Neutrophil (primary cell): Measurements from ENCODE around the gene NHLRC4.

ENCODE experiments used
- H3K27ac ChIP-seq: fragments of 200-600 bp; sonication (generic); 2 replicates; pipeline ENCODE4 v1.5.1; 2016; ENCODE audit warnings: mild to moderate bottlenecking, moderate library complexity
- H3K27me3 ChIP-seq: fragments of 200-600 bp; sonication (generic); 2 replicates; pipeline ENCODE4 v1.6.0; 2016; ENCODE audit warnings: mild to moderate bottlenecking
- H3K36me3 ChIP-seq: fragments of 200-600 bp; sonication (generic); 2 replicates; pipeline ENCODE4 v1.5.1; 2017
- H3K4me1 ChIP-seq, 2 experiments: fragments of 200-600 bp in 1 of 2; sonication (generic) in 1 of 2; 1 replicate in 1 of 2; 2 replicates in 1 of 2; pipeline versions ENCODE4 v1.5.1 to v1.6.1; 2013 to 2016; ENCODE audit warnings: low read depth in 1 of 2, low read length in 1 of 2, mild to moderate bottlenecking in 1 of 2, moderate library complexity in 1 of 2; ENCODE audit not compliant: control insufficient read depth in 1 of 2, insufficient read depth in 1 of 2
- H3K4me3 ChIP-seq, 2 experiments: fragments of 200-600 bp in 1 of 2; sonication (generic) in 1 of 2; 1 replicate in 1 of 2; 2 replicates in 1 of 2; pipeline ENCODE4 v1.5.1; 2013 to 2016; ENCODE audit warnings: low read depth in 1 of 2, low read length in 1 of 2, mild to moderate bottlenecking in 1 of 2, moderate library complexity in 1 of 2
- H3K9me3 ChIP-seq: fragments of 200-600 bp; sonication (generic); 2 replicates; pipeline ENCODE4 v1.5.1; 2016
- TF ChIP-seq, protein P1 (sequence below): fragments of 200-600 bp; sonication (generic); IDR thresholded peaks from 2 replicates; pipeline ENCODE4 v1.5.1; 2016; ENCODE audit warnings: antibody characterized with exemption

The NHLRC4 gene

DNA sequence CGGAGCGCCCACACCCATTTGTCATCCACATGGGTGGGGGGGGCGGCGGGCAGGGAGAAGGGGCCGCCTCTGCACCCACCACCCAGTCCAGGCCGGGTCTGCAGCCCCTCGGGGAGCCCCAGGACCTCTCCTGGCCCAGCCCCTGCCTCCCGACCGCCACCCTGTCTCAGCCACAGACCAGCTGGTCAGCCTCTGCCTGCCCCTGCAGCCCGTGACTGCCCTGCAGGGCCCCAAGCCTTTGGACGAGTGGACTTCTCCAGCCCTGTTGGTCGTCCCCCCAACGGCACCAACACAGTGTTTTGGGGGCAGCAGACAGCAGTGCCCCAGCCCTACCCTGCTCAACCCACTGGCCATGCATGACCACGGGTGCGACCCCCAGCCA is 5.4 kb upstream of the NHLRC4 start:
- no peaks in the 10 kb centered on the region for H3K9me3 ChIP-seq
- no peaks in the 10 kb centered on the region for H3K36me3 ChIP-seq
- H3K27ac ChIP-seq: no peak overlapping the region
- H3K4me1 ChIP-seq: peaks cover 0 to under 1% of the 10 kb centered on the region in 2 experiments
- H3K27me3 ChIP-seq: peaks cover 65% of the 10 kb centered on the region
- TF ChIP-seq, protein P1, sequence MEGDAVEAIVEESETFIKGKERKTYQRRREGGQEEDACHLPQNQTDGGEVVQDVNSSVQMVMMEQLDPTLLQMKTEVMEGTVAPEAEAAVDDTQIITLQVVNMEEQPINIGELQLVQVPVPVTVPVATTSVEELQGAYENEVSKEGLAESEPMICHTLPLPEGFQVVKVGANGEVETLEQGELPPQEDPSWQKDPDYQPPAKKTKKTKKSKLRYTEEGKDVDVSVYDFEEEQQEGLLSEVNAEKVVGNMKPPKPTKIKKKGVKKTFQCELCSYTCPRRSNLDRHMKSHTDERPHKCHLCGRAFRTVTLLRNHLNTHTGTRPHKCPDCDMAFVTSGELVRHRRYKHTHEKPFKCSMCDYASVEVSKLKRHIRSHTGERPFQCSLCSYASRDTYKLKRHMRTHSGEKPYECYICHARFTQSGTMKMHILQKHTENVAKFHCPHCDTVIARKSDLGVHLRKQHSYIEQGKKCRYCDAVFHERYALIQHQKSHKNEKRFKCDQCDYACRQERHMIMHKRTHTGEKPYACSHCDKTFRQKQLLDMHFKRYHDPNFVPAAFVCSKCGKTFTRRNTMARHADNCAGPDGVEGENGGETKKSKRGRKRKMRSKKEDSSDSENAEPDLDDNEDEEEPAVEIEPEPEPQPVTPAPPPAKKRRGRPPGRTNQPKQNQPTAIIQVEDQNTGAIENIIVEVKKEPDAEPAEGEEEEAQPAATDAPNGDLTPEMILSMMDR: no peak
- no peak overlapping the region for H3K4me3 ChIP-seq

DNA sequence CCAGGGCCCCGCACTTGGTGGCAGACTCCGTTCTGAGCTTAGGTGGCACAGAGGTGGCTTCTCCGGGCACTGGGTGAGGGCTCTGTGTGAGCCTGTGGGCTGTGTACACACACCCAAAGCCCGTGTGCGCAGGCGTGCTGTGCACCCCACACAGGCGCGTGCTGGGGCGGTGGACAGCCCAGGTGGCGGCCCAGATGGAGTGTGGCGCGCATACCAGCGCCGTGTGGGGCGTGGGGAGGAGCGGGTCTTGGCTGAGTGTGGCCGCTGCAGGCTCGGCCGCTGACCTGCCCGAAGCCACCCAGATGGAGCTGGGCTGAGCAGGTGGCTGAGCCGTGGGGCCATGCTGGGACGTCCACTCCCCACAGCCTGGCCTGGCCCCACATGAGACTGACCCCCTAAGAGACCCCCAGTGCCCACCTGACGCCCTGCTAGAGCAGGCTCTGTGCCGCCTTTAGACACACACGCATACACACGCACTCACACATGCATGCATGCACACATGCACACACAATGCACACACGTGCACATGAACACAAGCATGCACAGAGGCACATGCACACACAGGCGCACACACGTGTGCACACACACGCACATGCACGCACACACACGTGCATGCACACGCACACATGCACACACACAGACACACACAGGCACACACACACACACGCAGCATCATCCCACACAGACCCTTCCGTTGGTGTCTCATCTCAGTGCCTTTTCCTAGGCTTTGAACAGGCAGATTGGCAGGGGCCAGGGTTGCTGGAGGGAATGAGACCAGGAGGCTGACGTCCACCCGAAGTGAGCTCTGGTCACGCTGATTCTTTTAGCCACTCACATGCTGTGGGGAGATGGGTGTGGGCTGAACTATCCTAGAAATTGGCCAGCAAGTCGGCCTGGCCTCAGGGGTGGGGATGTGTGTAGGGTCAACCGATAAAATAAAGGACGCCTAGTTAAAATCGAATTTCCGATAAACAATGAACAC is 4.6 kb upstream of the NHLRC4 start:
- Histone ChIP-seq H3K4me3 (no peak overlapping the region), H3K9me3 (no peaks in the 10 kb centered on the region), H3K4me1 (peaks cover 7 to 9% of the 10 kb centered on the region in 2 experiments), H3K36me3 (no peaks in the 10 kb centered on the region), H3K27me3 (peaks cover 62% of the 10 kb centered on the region), H3K27ac (no peak overlapping the region)
- TF ChIP-seq, protein P1: no peak

DNA sequence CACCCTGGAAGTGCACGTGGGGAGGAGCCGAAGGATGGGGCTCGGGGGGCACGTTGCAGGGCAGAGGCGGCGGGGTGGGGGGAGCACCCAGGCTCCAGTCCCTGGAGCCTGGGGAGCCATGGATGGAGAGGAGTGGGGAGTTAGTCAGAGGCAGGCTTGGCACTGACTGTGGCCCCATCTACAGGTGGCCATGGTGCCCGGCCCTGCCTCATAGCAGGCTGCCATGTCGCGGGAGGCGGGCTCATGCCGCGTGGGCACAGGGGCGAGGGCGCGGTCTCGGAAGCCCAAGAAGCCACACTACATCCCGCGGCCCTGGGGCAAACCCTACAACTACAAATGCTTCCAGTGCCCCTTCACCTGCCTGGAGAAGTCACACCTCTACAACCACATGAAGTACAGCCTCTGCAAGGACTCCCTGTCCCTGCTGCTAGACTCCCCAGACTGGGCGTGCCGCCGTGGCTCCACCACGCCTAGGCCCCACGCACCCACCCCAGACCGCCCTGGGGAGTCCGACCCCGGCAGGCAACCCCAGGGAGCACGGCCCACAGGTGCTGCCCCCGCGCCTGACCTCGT is 3.6 kb upstream of the NHLRC4 start:
- Histone ChIP-seq H3K4me3 (no peak overlapping the region), H3K36me3 (no peaks in the 10 kb centered on the region), H3K4me1 (peaks cover 7 to 9% of the 10 kb centered on the region in 2 experiments), H3K27ac (no peak overlapping the region), H3K9me3 (no peaks in the 10 kb centered on the region), H3K27me3 (peaks cover 53% of the 10 kb centered on the region)
- TF ChIP-seq, protein P1: no peak

DNA sequence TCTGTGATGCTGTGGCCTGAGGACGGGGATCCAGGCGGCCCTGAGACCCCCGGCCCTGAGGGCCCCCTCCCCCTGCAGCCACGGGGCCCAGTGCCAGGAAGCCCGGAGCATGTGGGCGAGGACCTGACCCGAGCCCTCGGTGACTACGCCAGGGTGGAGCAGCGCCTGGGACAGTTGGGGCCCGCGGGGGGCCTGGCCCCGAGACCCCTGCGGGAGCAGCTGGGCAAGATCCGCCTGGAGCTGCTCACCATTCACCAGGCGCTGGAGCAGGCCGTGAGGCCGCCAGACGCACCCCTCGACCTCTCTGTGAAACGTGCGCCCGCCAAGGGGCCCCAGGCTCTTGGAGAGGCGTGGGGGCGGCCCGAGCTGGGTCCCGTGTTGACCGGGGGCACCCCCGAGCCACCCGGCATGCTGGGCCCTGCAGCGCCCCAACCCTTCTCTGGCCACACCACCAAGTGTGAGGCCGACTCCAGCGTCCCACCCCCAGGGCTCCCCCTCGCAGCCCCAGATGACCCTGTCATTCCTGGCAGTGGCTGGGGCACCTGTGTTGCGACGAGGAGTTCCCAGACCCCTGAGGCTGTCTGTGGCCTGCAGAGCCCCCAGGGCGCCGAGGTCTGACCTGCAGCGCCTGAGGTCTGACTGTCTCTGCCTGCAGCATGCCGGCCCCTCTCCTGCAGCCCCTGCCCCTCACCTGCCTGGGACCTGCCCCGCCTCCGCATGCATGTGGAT is 2.0 kb upstream of the NHLRC4 start:
- peaks cover 36% of the 10 kb centered on the region for H3K27me3 ChIP-seq
- H3K36me3 ChIP-seq: no peaks in the 10 kb centered on the region
- TF ChIP-seq, protein P1: no peak
- peaks cover 10 to 15% of the 10 kb centered on the region in 2 experiments for H3K4me1 ChIP-seq
- no peaks in the 10 kb centered on the region for H3K9me3 ChIP-seq
- no peak overlapping the region for H3K4me3 ChIP-seq
- H3K27ac ChIP-seq: no peak overlapping the region

DNA sequence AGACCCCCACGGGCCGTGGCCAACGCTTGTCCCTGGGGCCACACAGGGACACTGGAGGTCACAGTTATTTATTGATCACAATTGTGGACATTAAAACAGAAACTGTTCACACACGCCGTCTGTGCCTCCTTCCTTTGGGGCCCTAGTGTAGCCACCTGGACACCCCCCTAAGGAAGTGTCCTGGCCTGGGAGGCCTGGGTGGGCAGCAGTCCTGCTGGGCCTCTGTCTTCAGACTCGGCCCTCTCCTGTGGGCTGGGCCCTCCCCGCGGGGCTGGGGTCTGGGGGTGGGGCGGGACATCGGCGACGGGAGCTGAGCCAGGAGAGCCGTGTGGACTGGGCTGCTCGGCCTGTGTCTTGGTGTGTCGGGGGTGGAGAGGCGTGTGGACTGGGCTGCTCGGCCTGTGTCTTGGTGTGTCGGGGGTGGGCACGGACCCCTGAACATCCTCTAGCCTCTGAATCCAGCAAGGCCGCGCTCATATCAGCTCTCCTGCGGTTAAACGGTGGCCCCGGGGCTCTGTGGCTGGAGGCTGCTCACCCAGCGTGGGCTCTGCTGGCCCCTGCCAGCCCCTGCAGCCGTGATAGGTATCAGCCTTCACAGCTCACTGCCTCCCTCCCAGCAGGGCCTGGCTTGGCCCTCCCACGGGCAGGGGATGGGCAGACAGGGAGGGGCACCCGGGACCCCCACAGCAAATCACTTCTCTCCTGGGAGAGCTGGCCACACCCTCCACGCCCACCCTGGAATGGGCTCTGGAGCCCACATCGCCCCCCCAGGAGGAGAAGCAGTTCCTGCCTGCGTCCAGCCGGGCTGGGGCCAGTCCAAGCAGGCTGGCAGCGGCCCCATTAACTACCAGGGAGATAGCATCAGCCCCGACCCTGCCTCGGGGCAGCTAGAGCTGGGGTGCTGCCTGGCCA is 1.1 kb upstream of the NHLRC4 start:
- Histone ChIP-seq H3K27ac (no peak overlapping the region), H3K9me3 (no peaks in the 10 kb centered on the region), H3K27me3 (peaks cover 28% of the 10 kb centered on the region), H3K4me1 (peaks cover 17 to 21% of the 10 kb centered on the region in 2 experiments), H3K36me3 (no peaks in the 10 kb centered on the region), H3K4me3 (no peak overlapping the region)
- TF ChIP-seq, protein P1: no peak
